Inferior parietal cortex (tissue), 1 donor: Measurements from ENCODE around the gene OR1F1.
"Not testable (repeated sequence)": the region's sequence is repeated elsewhere in the genome, so short reads cannot be mapped to it uniquely, and the experiment has no call there.

Experiments
- DNase-seq: peaks from one replicate; pipeline ENCODE4 v3.0.0-alpha.2; 2016; ENCODE audit errors: extremely low spot score

OR1F1 gene

GRCh38 chr16:3150346-3151218, 37.4 kb upstream of the OR1F1 start:
- peak; percentile 99 for DNase-seq

- no peak for DNase-seq
Measured at GRCh38 chr16:3152027-3152276, 36.1 kb upstream of the OR1F1 start.

- DNase-seq, result peak; percentile 92
Measured at GRCh38 chr16:3152277-3152990, 35.6 kb upstream of the OR1F1 start.

GRCh38 chr16:3152991-3153368, 35.0 kb upstream of the OR1F1 start:
- DNase-seq, result no peak

- DNase-seq, result no peak
Measured at GRCh38 chr16:3155181-3155580, 32.8 kb upstream of the OR1F1 start.

- DNase-seq, result no peak
Measured at GRCh38 chr16:3155972-3156371, 32.0 kb upstream of the OR1F1 start.

GRCh38 chr16:3157229-3158025, 30.6 kb upstream of the OR1F1 start:
- peak; percentile 57 for DNase-seq

- DNase-seq, result no peak
Measured at GRCh38 chr16:3158026-3158509, 29.9 kb upstream of the OR1F1 start.

- no peak for DNase-seq
Measured at GRCh38 chr16:3158510-3159314, 29.3 kb upstream of the OR1F1 start.

GRCh38 chr16:3161235-3162018, 26.6 kb upstream of the OR1F1 start:
- DNase-seq, result no peak

GRCh38 chr16:3164121-3164991, 23.6 kb upstream of the OR1F1 start:
- DNase-seq, result no peak

GRCh38 chr16:3165111-3165822, 22.7 kb upstream of the OR1F1 start:
- no peak for DNase-seq

GRCh38 chr16:3166505-3166886, 21.5 kb upstream of the OR1F1 start:
- no peak for DNase-seq

GRCh38 chr16:3168729-3169128, 19.3 kb upstream of the OR1F1 start:
- DNase-seq, result not testable (repeated sequence)

GRCh38 chr16:3170440-3171180, 17.4 kb upstream of the OR1F1 start:
- DNase-seq, result no peak

- DNase-seq, result no peak
Measured at GRCh38 chr16:3171181-3171854, 16.7 kb upstream of the OR1F1 start.

- DNase-seq, result no peak
Measured at GRCh38 chr16:3171855-3172593, 16.0 kb upstream of the OR1F1 start.
